PC-3 (cell line): ENCODE data around the gene CGB1. TPM values are rescaled to one million over a fixed set of nuclear protein-coding genes. Genes with fewer than 3 reads are reported as not detected.

ENCODE experiments used
- ATAC-seq: fragments of 200-7000 bp; cut with Tn5 transposase; 2 replicates; pipeline ENCODE4 v1.9.1; 2020; ENCODE audit warnings: mild to moderate bottlenecking, moderate library complexity
- BruUV-seq: library from RNA; stranded (reverse); fragments of 400-500 nt; replicated peaks from 2 replicates; lab custom pipeline; 2021; lab: Mats Ljungman, UMichigan
- CTCF ChIA-PET: fragments of 300-600 bp; sonication (Branson Sonifier 250); formaldehyde crosslinking; loops from one replicate; lab custom pipeline; 2022; ENCODE audit warnings: antibody characterized with exemption; lab: Charles Lee
- POLR2A ChIA-PET: fragments of 300-600 bp; sonication (Branson Sonifier 250); formaldehyde crosslinking; loops from one replicate; lab custom pipeline; 2022; ENCODE audit warnings: antibody characterized with exemption; ENCODE audit not compliant: unreplicated experiment; lab: Charles Lee
- DNase-seq: peaks from one replicate; pipeline ENCODE4 v3.0.0-alpha.2; 2015
- H2AFZ ChIP-seq: fragments of 300-600 bp; sonication (generic); 2 replicates; pipeline ENCODE4 v1.6.0; 2016; ENCODE audit warnings: antibody characterized with exemption, low read length
- H3F3A ChIP-seq: fragments of 300-600 bp; sonication (generic); one replicate; pipeline ENCODE4 v1.6.0; 2017; ENCODE audit warnings: antibody characterized with exemption, low read length, control low read depth, mild to moderate bottlenecking; ENCODE audit not compliant: unreplicated experiment
- H3K27ac ChIP-seq: fragments of 300-600 bp; sonication (generic); 2 replicates; pipeline ENCODE4 v1.5.1; 2016; ENCODE audit warnings: mild to moderate bottlenecking, low read length
- H3K27me3 ChIP-seq: fragments of 300-600 bp; sonication (generic); 2 replicates; pipeline ENCODE4 v1.6.1; 2016; ENCODE audit warnings: low read length, mixed read lengths
- H3K36me3 ChIP-seq: fragments of 300-600 bp; sonication (generic); 2 replicates; pipeline ENCODE4 v1.6.1; 2016; ENCODE audit warnings: low read depth, mixed run types, low read length, mixed read lengths
- H3K4me1 ChIP-seq: fragments of 300-600 bp; sonication (generic); 2 replicates; pipeline ENCODE4 v1.5.1; 2016; ENCODE audit warnings: low read length; ENCODE audit not compliant: insufficient read depth
- H3K4me2 ChIP-seq: fragments of 300-600 bp; sonication (generic); 2 replicates; pipeline ENCODE4 v1.6.0; 2016; ENCODE audit warnings: low read length
- H3K4me3 ChIP-seq: fragments of 300-600 bp; sonication (generic); 2 replicates; pipeline ENCODE4 v1.5.1; 2016; ENCODE audit warnings: mild to moderate bottlenecking, low read length, mixed read lengths
- H3K79me2 ChIP-seq: fragments of 300-600 bp; sonication (generic); 2 replicates; pipeline ENCODE4 v1.6.1; 2017; ENCODE audit warnings: low read length, mixed read lengths
- H3K9ac ChIP-seq: fragments of 300-600 bp; sonication (generic); 2 replicates; pipeline ENCODE4 v1.6.0; 2016; ENCODE audit warnings: mild to moderate bottlenecking, low read length
- H3K9me2 ChIP-seq: fragments of 300-600 bp; sonication (generic); replicated peaks from 2 replicates; pipeline ENCODE4 v1.6.1; 2016; ENCODE audit warnings: mixed run types, low read length, mixed read lengths
- H3K9me3 ChIP-seq: fragments of 300-600 bp; sonication (generic); 2 replicates; pipeline ENCODE4 v1.6.1; 2016; ENCODE audit warnings: low read length, mixed read lengths
- H4K20me1 ChIP-seq: fragments of 300-600 bp; sonication (generic); 2 replicates; pipeline ENCODE4 v1.6.1; 2016; ENCODE audit warnings: low read length, mixed read lengths
- CTCF ChIP-seq: fragments of 300-600 bp; sonication (generic); conservative IDR thresholded peaks from 2 replicates; pipeline ENCODE4 v1.5.1; 2017; ENCODE audit warnings: antibody characterized with exemption, low read depth, mild to moderate bottlenecking, low read length
- EZH2 ChIP-seq: fragments of 300-600 bp; sonication (generic); IDR thresholded peaks from one replicate; pipeline ENCODE4 v1.6.1; 2017; ENCODE audit warnings: antibody characterized with exemption, mild to moderate bottlenecking, low read length; ENCODE audit not compliant: unreplicated experiment
- EZH2phosphoT487 ChIP-seq: fragments of 300-600 bp; sonication (generic); IDR thresholded peaks from 2 replicates; pipeline ENCODE4 v1.6.1; 2018; ENCODE audit warnings: mild to moderate bottlenecking, antibody characterized with exemption, low read length, borderline replicate concordance
- intact Hi-C: fragments of 100-400 bp; cut with micrococcal nuclease; formaldehyde crosslinking; loops from 2 replicates; pipeline ENCODE4 v1.9.0; 2023
- total RNA-seq: library from RNA; depleted of rRNA; stranded (reverse); fragments of >200 nt; gene quantifications from 2 replicates; pipeline ENCODE4 v1.2.3, GENCODE V29; 2014

The CGB1 gene
- total RNA-seq, 1 experiment from 2014 or later: 0.95 TPM

- Histone ChIP-seq H3K36me3 (no peaks in the 10 kb centered on the region), H3K4me3 (peak overlapping the region; percentile 37; the same call in 1 of the 2 replicates), H2AFZ (no peak overlapping the region), H3K9me3 (no peaks in the 10 kb centered on the region), H3K79me2 (no peaks in the 10 kb centered on the region), H3K4me2 (peak overlapping the region; percentile 54; the same call in 1 of the 2 replicates), H3K9me2 (no peaks in the 10 kb centered on the region), H3K27me3 (no peaks in the 10 kb centered on the region), H3F3A (no peaks in the 10 kb centered on the region), H3K4me1 (no peaks in the 10 kb centered on the region), H3K9ac (no peak overlapping the region), H4K20me1 (no peaks in the 10 kb centered on the region), H3K27ac (no peak overlapping the region)
- POLR2A ChIA-PET: no interaction called here
- CTCF ChIA-PET: no interaction called here
- intact Hi-C loops: no loop called here
- no TSS peak for BruUV-seq
- ATAC-seq (no peak), DNase-seq (no peak)
- TF ChIP-seq EZH2: no peak
- no peak for TF ChIP-seq CTCF
- TF ChIP-seq EZH2phosphoT487: no peak
These were observed 27.4 kb upstream of the CGB1 start for GRCh38 chr19:49064029-49064629.

GRCh38 chr19:49061445-49061844 is 24.8 kb upstream of the CGB1 start:
- no peaks in the 10 kb centered on the region for H3F3A ChIP-seq
- peaks cover 4% of the 10 kb centered on the region; the same call in 1 of the 2 replicates for H3K4me1 ChIP-seq
- DNase-seq: no peak
- H3K27me3 ChIP-seq: no peaks in the 10 kb centered on the region
- H3K4me2 ChIP-seq: no peak overlapping the region
- intact Hi-C loops: no loop called here
- ChIA-PET POLR2A (no interaction called here), CTCF (no interaction called here)
- no peaks in the 10 kb centered on the region for H3K79me2 ChIP-seq
- BruUV-seq: no TSS peak
- H3K9me2 ChIP-seq: no peaks in the 10 kb centered on the region
- no peak overlapping the region for H3K9ac ChIP-seq
- no peak overlapping the region for H2AFZ ChIP-seq
- H3K36me3 ChIP-seq: no peaks in the 10 kb centered on the region
- no peaks in the 10 kb centered on the region for H3K9me3 ChIP-seq
- ATAC-seq: no peak
- H3K27ac ChIP-seq: no peak overlapping the region
- TF ChIP-seq EZH2phosphoT487 (no peak), CTCF (no peak), EZH2 (no peak)
- H3K4me3 ChIP-seq: no peak overlapping the region
- H4K20me1 ChIP-seq: no peaks in the 10 kb centered on the region

- no peaks in the 10 kb centered on the region for H3K27me3 ChIP-seq
- no peak overlapping the region for H3K4me3 ChIP-seq
- H3K27ac ChIP-seq: no peak overlapping the region
- no peaks in the 10 kb centered on the region for H3F3A ChIP-seq
- H3K4me1 ChIP-seq: peaks cover 4% of the 10 kb centered on the region; the same call in 1 of the 2 replicates
- no peak for DNase-seq
- no peak overlapping the region for H3K9ac ChIP-seq
- BruUV-seq: no TSS peak
- POLR2A ChIA-PET: no interaction called here
- no peaks in the 10 kb centered on the region for H3K36me3 ChIP-seq
- no peaks in the 10 kb centered on the region for H3K9me3 ChIP-seq
- no peaks in the 10 kb centered on the region for H4K20me1 ChIP-seq
- intact Hi-C loops: no loop called here
- TF ChIP-seq EZH2phosphoT487: no peak
- no peak for TF ChIP-seq EZH2
- no peak for TF ChIP-seq CTCF
- no peaks in the 10 kb centered on the region for H3K9me2 ChIP-seq
- CTCF ChIA-PET: no interaction called here
- H3K79me2 ChIP-seq: no peaks in the 10 kb centered on the region
- no peak overlapping the region for H2AFZ ChIP-seq
- no peak for ATAC-seq
- no peak overlapping the region for H3K4me2 ChIP-seq
These were observed 24.3 kb upstream of the CGB1 start for GRCh38 chr19:49061000-49061399.
